GM04504 (cell line): ENCODE results near the gene UFD1.
A peak's percentile ranks its signal among the peaks of the same experiment; 100 is the strongest.

ENCODE experiments used
- DNase-seq: peaks from one replicate; pipeline ENCODE4 v3.0.0-alpha.2; 2012; ENCODE audit warnings: low read depth

Gene UFD1

GRCh38 chr22:19470010-19470409 is 9.0 kb downstream of the UFD1 start:
- DNase-seq, result no peak

- DNase-seq, result no peak
These were observed 9.6 kb downstream of the UFD1 start for GRCh38 chr22:19469421-19469820.

- no peak for DNase-seq
These were observed 11.1 kb downstream of the UFD1 start for GRCh38 chr22:19467912-19468311.

GRCh38 chr22:19466848-19467752 is 11.9 kb downstream of the UFD1 start:
- no peak for DNase-seq

GRCh38 chr22:19466126-19466716 is 12.8 kb downstream of the UFD1 start:
- DNase-seq, result no peak

- DNase-seq, result no peak
These were observed 14.0 kb downstream of the UFD1 start for GRCh38 chr22:19464975-19465374.

- no peak for DNase-seq
These were observed 14.4 kb downstream of the UFD1 start for GRCh38 chr22:19464546-19464945.

GRCh38 chr22:19463491-19464469 is 15.2 kb downstream of the UFD1 start:
- DNase-seq, result peak; percentile 52

GRCh38 chr22:19463008-19463407 is 16.0 kb downstream of the UFD1 start:
- DNase-seq, result no peak

GRCh38 chr22:19461506-19461905 is 17.5 kb downstream of the UFD1 start:
- DNase-seq, result no peak

GRCh38 chr22:19460036-19460435 is 19.0 kb downstream of the UFD1 start:
- DNase-seq, result no peak

- DNase-seq, result no peak
These were observed 21.1 kb downstream of the UFD1 start for GRCh38 chr22:19457828-19458428.

GRCh38 chr22:19456541-19456940 is 22.5 kb downstream of the UFD1 start:
- no peak for DNase-seq

GRCh38 chr22:19455585-19456370 is 23.2 kb downstream of the UFD1 start:
- no peak for DNase-seq

GRCh38 chr22:19455033-19455432 is 24.0 kb downstream of the UFD1 start:
- no peak for DNase-seq

GRCh38 chr22:19454156-19454555 is 24.8 kb downstream of the UFD1 start:
- no peak for DNase-seq

- DNase-seq, result no peak
These were observed 25.3 kb downstream of the UFD1 start for GRCh38 chr22:19453718-19454117.

GRCh38 chr22:19451570-19451969 is 27.4 kb downstream of the UFD1 start:
- DNase-seq, result no peak

- DNase-seq, result no peak
These were observed 28.4 kb downstream of the UFD1 start for GRCh38 chr22:19450363-19451175.

- DNase-seq, result no peak
These were observed 29.6 kb downstream of the UFD1 start for GRCh38 chr22:19449422-19449767.
